Ishikawa (cell line): Measurements from ENCODE around the gene FZD7.

Experiments
- CEBPB ChIP-seq: IDR thresholded peaks from 2 replicates; pipeline ENCODE4 v1.6.1; 2012
- EGR1 ChIP-seq: IDR thresholded peaks from 2 replicates; pipeline ENCODE4 v1.6.1; 2012
- EP300 ChIP-seq: IDR thresholded peaks from 2 replicates; pipeline ENCODE4 v1.6.1; 2012; ENCODE audit warnings: borderline replicate concordance
- MAX ChIP-seq: IDR thresholded peaks from 2 replicates; pipeline ENCODE4 v1.6.1; 2012
- RAD21 ChIP-seq: IDR thresholded peaks from 2 replicates; pipeline ENCODE4 v1.6.1; 2012; ENCODE audit warnings: low read depth
- REST ChIP-seq: IDR thresholded peaks from 2 replicates; pipeline ENCODE4 v1.6.1; 2012; ENCODE audit warnings: low read depth, mild to moderate bottlenecking
- TAF1 ChIP-seq: IDR thresholded peaks from 2 replicates; pipeline ENCODE4 v1.6.1; 2012; ENCODE audit warnings: low read depth, mild to moderate bottlenecking

DNA sequence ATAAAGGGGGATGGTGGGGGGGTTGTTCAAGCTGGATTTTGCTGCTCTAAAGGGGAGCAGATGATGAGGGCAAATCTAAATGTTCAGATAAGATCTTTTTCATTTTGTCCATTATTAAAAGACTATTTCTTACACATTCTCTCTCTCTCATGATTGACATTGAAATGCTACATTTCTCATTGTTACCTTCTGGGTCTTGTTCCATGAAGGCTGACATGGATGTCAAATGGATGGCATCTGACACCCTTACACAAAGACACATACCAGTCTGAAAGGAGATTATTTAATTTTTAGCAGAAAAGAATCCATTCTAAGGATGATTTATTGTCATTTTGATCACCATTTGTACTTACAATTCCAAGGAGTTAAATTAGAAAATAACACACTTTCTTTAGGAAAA, 11.1 kb downstream of the FZD7 start:
- TF ChIP-seq RAD21: no peak
- TF ChIP-seq MAX: no peak
- no peak for TF ChIP-seq TAF1
- no peak for TF ChIP-seq EP300
- no peak for TF ChIP-seq EGR1
- TF ChIP-seq CEBPB: no peak
- TF ChIP-seq REST: no peak
